Measurements from ENCODE around the gene ATF4.

- TF ChIP-seq SIN3A (IDR thresholded peaks at IDR 0.05; ENCODE audit: low read depth) = no peak
- no peak for TF ChIP-seq POLR2A (IDR thresholded peaks at IDR 0.05; ENCODE audit: borderline replicate concordance, extremely low read depth, insufficient read depth, insufficient read length)
- no peak for TF ChIP-seq EGR1 (IDR thresholded peaks at IDR 0.05; ENCODE audit: low read depth)
- TF ChIP-seq, protein P1, sequence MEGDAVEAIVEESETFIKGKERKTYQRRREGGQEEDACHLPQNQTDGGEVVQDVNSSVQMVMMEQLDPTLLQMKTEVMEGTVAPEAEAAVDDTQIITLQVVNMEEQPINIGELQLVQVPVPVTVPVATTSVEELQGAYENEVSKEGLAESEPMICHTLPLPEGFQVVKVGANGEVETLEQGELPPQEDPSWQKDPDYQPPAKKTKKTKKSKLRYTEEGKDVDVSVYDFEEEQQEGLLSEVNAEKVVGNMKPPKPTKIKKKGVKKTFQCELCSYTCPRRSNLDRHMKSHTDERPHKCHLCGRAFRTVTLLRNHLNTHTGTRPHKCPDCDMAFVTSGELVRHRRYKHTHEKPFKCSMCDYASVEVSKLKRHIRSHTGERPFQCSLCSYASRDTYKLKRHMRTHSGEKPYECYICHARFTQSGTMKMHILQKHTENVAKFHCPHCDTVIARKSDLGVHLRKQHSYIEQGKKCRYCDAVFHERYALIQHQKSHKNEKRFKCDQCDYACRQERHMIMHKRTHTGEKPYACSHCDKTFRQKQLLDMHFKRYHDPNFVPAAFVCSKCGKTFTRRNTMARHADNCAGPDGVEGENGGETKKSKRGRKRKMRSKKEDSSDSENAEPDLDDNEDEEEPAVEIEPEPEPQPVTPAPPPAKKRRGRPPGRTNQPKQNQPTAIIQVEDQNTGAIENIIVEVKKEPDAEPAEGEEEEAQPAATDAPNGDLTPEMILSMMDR (IDR thresholded peaks at IDR 0.05 in 2 of 3, conservative IDR thresholded peaks at IDR 0.05 in 1 of 3; ENCODE audit: borderline replicate concordance in 1 of 3, insufficient read depth in 1 of 3, low read depth in 2 of 3, low read length in 2 of 3) = no peak
- TF ChIP-seq REST (IDR thresholded peaks at IDR 0.05; ENCODE audit: low read depth) = no peak
- TF ChIP-seq, protein P2, sequence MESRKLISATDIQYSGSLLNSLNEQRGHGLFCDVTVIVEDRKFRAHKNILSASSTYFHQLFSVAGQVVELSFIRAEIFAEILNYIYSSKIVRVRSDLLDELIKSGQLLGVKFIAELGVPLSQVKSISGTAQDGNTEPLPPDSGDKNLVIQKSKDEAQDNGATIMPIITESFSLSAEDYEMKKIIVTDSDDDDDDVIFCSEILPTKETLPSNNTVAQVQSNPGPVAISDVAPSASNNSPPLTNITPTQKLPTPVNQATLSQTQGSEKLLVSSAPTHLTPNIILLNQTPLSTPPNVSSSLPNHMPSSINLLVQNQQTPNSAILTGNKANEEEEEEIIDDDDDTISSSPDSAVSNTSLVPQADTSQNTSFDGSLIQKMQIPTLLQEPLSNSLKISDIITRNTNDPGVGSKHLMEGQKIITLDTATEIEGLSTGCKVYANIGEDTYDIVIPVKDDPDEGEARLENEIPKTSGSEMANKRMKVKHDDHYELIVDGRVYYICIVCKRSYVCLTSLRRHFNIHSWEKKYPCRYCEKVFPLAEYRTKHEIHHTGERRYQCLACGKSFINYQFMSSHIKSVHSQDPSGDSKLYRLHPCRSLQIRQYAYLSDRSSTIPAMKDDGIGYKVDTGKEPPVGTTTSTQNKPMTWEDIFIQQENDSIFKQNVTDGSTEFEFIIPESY (IDR thresholded peaks at IDR 0.05; ENCODE audit: extremely low read depth, insufficient replicate concordance, low read length) = no peak
- TF ChIP-seq, protein P3, sequence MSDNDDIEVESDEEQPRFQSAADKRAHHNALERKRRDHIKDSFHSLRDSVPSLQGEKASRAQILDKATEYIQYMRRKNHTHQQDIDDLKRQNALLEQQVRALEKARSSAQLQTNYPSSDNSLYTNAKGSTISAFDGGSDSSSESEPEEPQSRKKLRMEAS (IDR thresholded peaks at IDR 0.05) = no peak
- no peak for TF ChIP-seq EZH2 (IDR thresholded peaks at IDR 0.05)
- TF ChIP-seq CEBPB (IDR thresholded peaks at IDR 0.05; ENCODE audit: low read depth) = no peak
Measured at GRCh38 chr22:39500101-39500500, 20.3 kb upstream of the ATF4 start.
